ENCODE results near the gene SLC7A11.

The SLC7A11 gene

GRCh38 chr4:138114434-138114833, 127.7 kb downstream of the SLC7A11 start:
- no peak for TF ChIP-seq ZNF274 (IDR thresholded peaks at IDR 0.05; ENCODE audit: low read depth, low read length)
- no peak overlapping the region for H3K4me3 ChIP-seq (ENCODE audit: low read length)

Measured in GM08714 (cell line).